Heart right ventricle (tissue), 16 donors: ENCODE data around the gene IL22. TPM values are rescaled to one million over a fixed set of nuclear protein-coding genes. Genes with fewer than 3 reads are reported as not detected.
"Not testable (repeated sequence)": the region's sequence is repeated elsewhere in the genome, so short reads cannot be mapped to it uniquely, and the experiment has no call there.

Experiments used
- ATAC-seq, 8 donors: fragments of 200-7000 bp; cut with Tn5 transposase; one replicate each; pipeline ENCODE4 v1.9.1; 2020; ENCODE audit warnings: mild to moderate bottlenecking in 8 of 8, moderate library complexity in 8 of 8, moderate number of reproducible peaks in 1 of 8
- DNase-seq, 2 donors: peaks; one replicate each; pipeline ENCODE4 v3.0.0-alpha.2; 2020
- H3K27ac ChIP-seq, 10 donors: fragments of 200-600 bp; sonication (generic) in 2 of 10; one replicate each; pipeline versions ENCODE4 v1.5.0 to v1.8.0; 2020 to 2022; ENCODE audit warnings: mild to moderate bottlenecking in 3 of 10
- H3K27me3 ChIP-seq, 7 donors: fragments of 200-600 bp; one replicate each; pipeline ENCODE4 v1.8.0; 2021 to 2022; ENCODE audit warnings: mild to moderate bottlenecking in 2 of 7
- H3K36me3 ChIP-seq, 9 donors: fragments of 200-600 bp; sonication (generic) in 1 of 9; one replicate each; pipeline versions ENCODE4 v1.5.0 to v1.8.0; 2020 to 2022; ENCODE audit warnings: mild to moderate bottlenecking in 2 of 9
- H3K4me1 ChIP-seq, 9 donors: fragments of 200-600 bp; sonication (generic) in 1 of 9; one replicate each; pipeline versions ENCODE4 v1.5.0 to v1.8.0; 2020 to 2022; ENCODE audit warnings: mild to moderate bottlenecking in 4 of 9
- H3K4me3 ChIP-seq, 10 donors: fragments of 200-600 bp; sonication (generic) in 2 of 10; one replicate each; pipeline versions ENCODE4 v1.5.0 to v1.8.0; 2020 to 2022; ENCODE audit warnings: mild to moderate bottlenecking in 7 of 10, moderate library complexity in 2 of 10
- H3K9me3 ChIP-seq, 11 donors: fragments of 200-600 bp in 10 of 11; sonication (generic) in 2 of 11; one replicate each; pipeline versions ENCODE4 v1.5.0 to v1.8.0; 2013 to 2022; ENCODE audit warnings: mild to moderate bottlenecking in 2 of 11, control low read depth in 1 of 11, moderate library complexity in 1 of 11
- CTCF ChIP-seq, 9 donors: fragments of 200-600 bp; sonication (generic) in 2 of 9; IDR thresholded peaks; one replicate each; pipeline versions ENCODE4 v1.5.0 to v1.8.0; 2021 to 2022; ENCODE audit warnings: antibody characterized with exemption in 9 of 9, mild to moderate bottlenecking in 5 of 9, moderate library complexity in 1 of 9
- WGBS, 2 donors: extraction: QIAGEN DNeasy Blood & Tissue Kit; methylation state at CpG; one replicate each; pipeline ENCODE4 v1.1.7; 2013; ENCODE audit warnings: inconsistent platforms in 1 of 2; 5-methylcytosine and 5-hydroxymethylcytosine counted together
- intact Hi-C, 10 donors: fragments of 100-400 bp; cut with DNase I; formaldehyde crosslinking; loops; one replicate each; pipeline versions ENCODE4 v1.11.1 to v1.14.2; 2022
- polyA plus RNA-seq, 2 donors: library from polyadenylated mRNA; stranded (reverse); fragments of 200-250 nt; gene quantifications; one replicate each; pipeline ENCODE4 v1.2.3, GENCODE V29; 2013
- total RNA-seq, 10 donors: library from RNA; stranded (reverse); fragmentation: NEBNext Ultra II Directional in 3 of 10; extraction: Animal tissue kit (Norgen Biotek cat#: 25700) in 3 of 10; gene quantifications; one replicate each; pipeline versions ENCODE4 v1.2.1 to v1.2.4, GENCODE V29; 2021 to 2023
- donor health status: Arrhythmogenic right ventricular cardiomyopathy.
- donor health status: ischemic (EF 13 %, LVEDD 7.1; RV severe dilation, severe dysfunction).
- donor health status: healthy with polysubstance abuse.
- donor health status: DM: no; HTN: yes; CAD: no.
- donor health status: DM: no; HTN: no; CAD: no.
- donor health status: ischemic (EF 25% LVEDD 6.9; RV normal size, moderate dysfunction).
- donor health status: ischemic (EF 25% LVEDD 5.7; RV mildly dilated, moderate dysfunction).
- donor health status: healthy.
- donor health status: DM: yes; HTN: yes; CAD: no.
- donor health status: Ischemic cardiomyopathy.
- donor health status: ischemic (EF 35%, LVEDD 5.7; RV mildly dilated, moderate dysfunction).
- donor health status: nonischemic (EF 11% LVEDD 7.7; RV severe dilation, severe dysfunction).
- donor health status: DM: yes; HTN: yes; CAD: no.
- donor health status: PGD.
- donor health status: ischemic (EF 29% LVEDD 5.4; RV normal size, mild dysfunction).
- donor health status: nonischemic (EF 23%, LVEDD 6.1; RV moderate dilation, normal function).

IL22 gene
- total and polyA plus RNA-seq, 12 donors: not detected

- peak overlapping the region in 1 of 10 donors; percentile 13 for H3K4me3 ChIP-seq
- TF ChIP-seq CTCF (IDR thresholded peaks at IDR 0.05): peak; percentile 73 to 90 (median 85)
- H3K27me3 ChIP-seq: peaks cover 0 to 11% (median 0%) of the 10 kb centered on the region in 7 donors
- DNase-seq (peak; percentile 55 to 81), ATAC-seq (peak; percentile 91 to 99 (median 98))
- no peaks in the 10 kb centered on the region for H3K9me3 ChIP-seq
- H3K27ac ChIP-seq: peak overlapping the region in 1 of 10 donors; percentile 15
- intact Hi-C loops: loop anchor here in 7 of 10 donors (1.0 to 10.0 kb wide), 8 partner anchors 89 to 868 kb away; partner anchors contain the start of gene NUP107 (in 2 of the 7)
- H3K36me3 ChIP-seq: no peaks in the 10 kb centered on the region
- H3K4me1 ChIP-seq: peaks cover 0 to 18% (median 3%) of the 10 kb centered on the region in 9 donors
- 3% methylated on average over 12 of the region's 12 CpGs for WGBS, 2 donors
These were observed 30.2 kb downstream of the IL22 start for GRCh38 chr12:68223067-68223747.

- H3K4me3 ChIP-seq: no peak overlapping the region
- intact Hi-C loops: loop anchor here in 6 of 10 donors (2.0 to 10.0 kb wide), 7 partner anchors 90 to 868 kb away; partner anchors contain the start of gene NUP107 (in 2 of the 6)
- no peaks in the 10 kb centered on the region for H3K36me3 ChIP-seq
- whole genome bisulfite sequencing, 2 donors: 35 to 46% methylated on average over 6 of the region's 6 CpGs
- no peaks in the 10 kb centered on the region for H3K9me3 ChIP-seq
- ATAC-seq (peak in 1 of 8 donors; percentile 34), DNase-seq (no peak)
- no peak for TF ChIP-seq CTCF (IDR thresholded peaks at IDR 0.05)
- peaks cover 0 to 18% (median 3%) of the 10 kb centered on the region in 9 donors for H3K4me1 ChIP-seq
- no peak overlapping the region for H3K27ac ChIP-seq
- H3K27me3 ChIP-seq: peaks cover 0 to 20% (median 7%) of the 10 kb centered on the region in 7 donors
These were observed 31.1 kb downstream of the IL22 start for GRCh38 chr12:68222326-68222725.

GRCh38 chr12:68221497-68221896 is 31.9 kb downstream of the IL22 start:
- 94 to 95% methylated on average over 1 of the region's 1 CpG for WGBS, 2 donors
- intact Hi-C loops: loop anchor here in 7 of 10 donors (2.0 to 10.0 kb wide), 7 partner anchors 91 to 867 kb away; partner anchors contain the start of gene NUP107 (in 2 of the 7)

GRCh38 chr12:68210875-68211274 is 42.5 kb downstream of the IL22 start:
- Histone ChIP-seq H3K4me1 (no peaks in the 10 kb centered on the region), H3K27me3 (peaks cover 0 to 44% (median 17%) of the 10 kb centered on the region in 7 donors), H3K27ac (no peak overlapping the region), H3K36me3 (no peaks in the 10 kb centered on the region), H3K4me3 (no peak overlapping the region), H3K9me3 (no peaks in the 10 kb centered on the region)
- no peak for ATAC-seq
- no peak for DNase-seq
- intact Hi-C loops: no loop called here
- TF ChIP-seq CTCF (IDR thresholded peaks at IDR 0.05): no peak
- WGBS, 2 donors: 83 to 87% methylated on average over 2 of the region's 2 CpGs

More at GRCh38 chr12:68221497-68221896, 31.9 kb downstream of the IL22 start:
- Histone ChIP-seq H3K36me3 (no peaks in the 10 kb centered on the region), H3K27ac (no peak overlapping the region), H3K27me3 (peaks cover 0 to 28% (median 12%) of the 10 kb centered on the region in 7 donors), H3K9me3 (no peaks in the 10 kb centered on the region), H3K4me1 (peaks cover 0 to 18% (median 3%) of the 10 kb centered on the region in 9 donors), H3K4me3 (no peak overlapping the region)
- TF ChIP-seq CTCF (IDR thresholded peaks at IDR 0.05): no peak
- no peak for ATAC-seq
- DNase-seq: no peak

- peaks cover 0 to 34% (median 9%) of the 10 kb centered on the region in 7 donors for H3K27me3 ChIP-seq
- H3K4me3 ChIP-seq, H3K4me1 ChIP-seq, H3K9me3 ChIP-seq, intact Hi-C loops, DNase-seq, H3K27ac ChIP-seq, H3K36me3 ChIP-seq, ATAC-seq: not testable (repeated sequence)
- WGBS, 2 donors: 50 to 51% methylated on average over 12 of the region's 12 CpGs
These were observed 44.2 kb downstream of the IL22 start for GRCh38 chr12:68209048-68209728.
